ENCODE results near the gene KRTAP26-1.

Gene KRTAP26-1, protein sequence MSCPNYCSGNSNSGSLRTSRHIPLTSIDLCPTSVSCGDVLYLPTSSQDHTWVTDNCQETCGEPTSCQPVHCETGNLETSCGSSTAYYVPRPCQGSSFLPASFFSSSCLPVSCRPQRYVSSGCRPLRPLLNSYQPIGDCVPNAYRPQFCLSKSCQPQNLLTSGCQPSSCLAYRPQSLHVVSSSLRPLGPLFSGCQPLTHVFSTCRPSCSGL

DNA sequence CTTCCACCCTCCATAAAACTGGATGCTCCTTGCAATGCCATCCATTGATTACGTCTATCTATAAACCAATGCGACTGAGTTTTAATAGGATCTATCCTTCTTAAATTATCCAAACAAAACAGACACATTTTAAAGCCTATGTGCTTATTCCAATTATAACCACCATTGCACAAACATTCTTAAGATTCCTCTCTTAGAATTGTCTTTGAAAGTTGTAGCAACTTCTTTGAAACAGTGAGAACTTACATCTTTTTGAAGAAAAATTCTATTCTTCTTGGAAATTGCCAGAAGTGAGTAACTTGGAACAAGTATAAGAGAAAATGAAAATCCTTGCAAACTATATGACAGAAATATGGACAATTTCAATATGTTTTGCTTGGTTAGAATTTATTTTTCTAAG is at the start of gene KRTAP26-1:
KRTAP26-1 (minus strand) TSS at position 101 of the 400 bp plus-strand sequence. CDS start 280 bp downstream, outside the sequence.
- DNase-seq: no peak

DNA sequence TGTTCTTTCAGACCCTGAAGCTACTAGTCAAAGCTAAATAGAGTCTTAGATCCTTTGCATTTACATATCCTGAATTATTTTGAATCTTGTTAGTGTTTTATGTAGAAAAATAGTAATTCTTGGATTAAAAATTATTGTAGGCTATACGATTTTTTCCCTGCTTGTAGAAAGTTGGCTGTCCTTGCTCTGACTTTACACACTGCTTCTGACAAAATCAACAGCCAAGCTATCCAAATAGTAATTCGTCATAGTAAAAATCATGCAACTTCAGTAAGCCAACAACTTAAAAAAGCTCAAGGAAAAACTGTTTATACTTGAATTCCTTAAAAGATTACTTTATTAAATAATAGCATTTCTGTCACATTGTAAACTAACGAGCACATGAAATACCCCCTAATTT is 35.8 kb upstream of the KRTAP26-1 start:
- DNase-seq: no peak

DNA sequence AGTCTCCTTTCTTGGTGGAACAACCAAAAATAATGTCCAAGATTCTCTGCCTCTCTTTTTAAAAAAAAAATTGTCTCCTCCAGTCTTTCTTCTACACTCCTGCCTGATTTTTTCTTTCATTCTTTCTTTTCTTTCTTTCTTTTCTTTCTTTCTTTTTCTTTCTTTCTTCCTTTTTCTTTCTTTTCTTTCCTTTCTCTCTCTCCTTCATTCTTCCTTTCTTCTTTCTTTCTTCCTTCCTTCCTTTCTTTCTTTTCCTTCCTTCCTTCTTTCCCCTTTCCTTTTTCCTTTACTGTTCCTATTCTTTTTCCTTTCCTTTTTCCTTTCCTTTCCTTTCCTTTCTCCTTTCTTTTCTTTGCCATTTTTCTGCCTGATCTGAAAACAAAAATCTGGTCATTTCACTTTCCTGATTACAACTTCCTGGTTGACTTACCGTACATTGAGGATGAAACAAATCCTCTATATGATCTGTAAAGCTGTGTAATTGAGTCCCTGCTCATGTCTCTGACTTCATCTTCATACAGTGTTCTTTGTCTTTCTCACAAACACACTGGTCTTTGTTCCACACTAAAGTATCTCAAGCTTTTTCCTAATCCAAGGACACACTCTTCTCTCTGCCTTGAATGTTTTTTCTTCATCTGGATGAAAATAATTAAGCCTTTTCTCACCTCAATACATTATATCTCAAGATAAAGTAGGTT is 34.3 kb upstream of the KRTAP26-1 start:
- no peak for DNase-seq

DNA sequence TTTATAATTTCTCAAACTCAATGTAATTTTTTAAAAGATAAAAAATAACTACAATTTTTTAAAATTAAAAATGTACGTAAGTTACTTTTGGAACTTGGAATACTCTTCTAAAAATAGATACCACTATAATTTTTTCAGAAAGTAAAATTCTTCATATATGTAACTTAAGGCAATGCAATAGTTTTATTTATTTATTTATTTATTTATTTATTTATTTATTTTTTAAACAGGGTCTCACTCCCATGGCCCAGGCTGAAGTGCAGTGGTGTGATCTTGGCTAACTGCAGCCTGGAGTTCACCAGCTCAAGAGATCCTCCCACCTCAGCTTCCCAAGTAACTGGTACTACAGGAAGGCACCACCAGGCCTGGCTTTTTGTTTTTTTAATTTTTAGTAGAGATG is 31.4 kb upstream of the KRTAP26-1 start:
- no peak for DNase-seq

DNA sequence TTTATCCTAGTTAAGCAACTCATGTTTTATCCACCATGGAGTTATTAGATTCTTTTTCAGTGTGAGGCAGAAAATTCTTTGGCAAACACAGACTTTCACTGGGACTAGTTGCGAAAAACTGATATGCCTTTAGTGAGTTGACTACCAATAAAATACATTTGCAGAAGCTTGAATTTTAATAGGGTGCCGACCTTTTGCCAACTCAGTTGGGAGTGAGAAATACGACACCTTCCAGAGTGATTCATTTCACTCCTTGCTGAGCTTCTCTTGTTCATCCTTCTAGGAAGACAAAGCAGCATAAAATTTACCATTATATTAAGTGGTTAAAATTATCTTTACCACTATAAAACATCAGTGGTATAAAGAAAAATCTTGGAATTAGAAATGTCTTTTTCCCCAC is 29.5 kb upstream of the KRTAP26-1 start:
- DNase-seq: no peak

DNA sequence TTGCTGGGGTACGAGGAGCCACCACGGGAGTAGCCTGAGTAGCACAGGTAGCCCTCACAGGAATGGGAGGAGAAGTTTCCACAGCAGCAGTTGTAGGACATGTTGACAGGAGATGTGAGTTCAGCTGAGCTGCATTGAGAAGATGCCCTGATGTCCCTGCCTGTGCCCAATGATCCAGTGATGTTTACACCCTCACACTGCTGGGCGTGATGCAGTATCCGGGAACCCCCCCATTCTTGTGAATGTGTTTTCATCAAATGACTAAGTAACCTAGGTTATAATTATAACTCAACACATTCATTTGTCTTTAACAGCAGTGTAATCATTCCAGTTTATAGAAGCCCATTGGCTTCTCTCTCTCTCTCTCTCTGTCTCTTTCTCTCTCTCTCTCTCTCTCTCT is 28.4 kb upstream of the KRTAP26-1 start, which contains the start of gene KRTAP23-1:
KRTAP23-1 (minus strand) TSS at position 101 of the 400 bp plus-strand sequence; CDS start at position 101, 0 bp downstream.
- DNase-seq: no peak

DNA sequence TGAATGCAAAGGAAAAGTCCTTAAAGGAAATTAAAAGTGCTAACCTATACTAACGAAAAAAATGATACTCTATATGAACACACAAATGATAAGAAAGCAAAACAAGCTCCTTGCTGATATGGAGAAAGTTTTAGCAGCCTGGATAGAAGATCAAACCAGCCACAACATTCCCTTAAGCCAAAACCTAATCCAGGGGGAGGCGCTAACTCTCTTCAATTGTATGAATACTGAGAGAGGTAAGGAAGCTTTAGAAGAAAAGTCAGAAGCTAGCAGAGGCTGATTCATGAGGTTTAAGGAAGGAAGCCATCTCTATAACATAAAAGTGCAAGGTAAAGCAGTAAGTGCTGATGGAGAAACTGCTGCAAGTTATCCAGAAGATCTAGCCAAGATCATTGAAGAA is 24.9 kb upstream of the KRTAP26-1 start:
- DNase-seq: no peak

DNA sequence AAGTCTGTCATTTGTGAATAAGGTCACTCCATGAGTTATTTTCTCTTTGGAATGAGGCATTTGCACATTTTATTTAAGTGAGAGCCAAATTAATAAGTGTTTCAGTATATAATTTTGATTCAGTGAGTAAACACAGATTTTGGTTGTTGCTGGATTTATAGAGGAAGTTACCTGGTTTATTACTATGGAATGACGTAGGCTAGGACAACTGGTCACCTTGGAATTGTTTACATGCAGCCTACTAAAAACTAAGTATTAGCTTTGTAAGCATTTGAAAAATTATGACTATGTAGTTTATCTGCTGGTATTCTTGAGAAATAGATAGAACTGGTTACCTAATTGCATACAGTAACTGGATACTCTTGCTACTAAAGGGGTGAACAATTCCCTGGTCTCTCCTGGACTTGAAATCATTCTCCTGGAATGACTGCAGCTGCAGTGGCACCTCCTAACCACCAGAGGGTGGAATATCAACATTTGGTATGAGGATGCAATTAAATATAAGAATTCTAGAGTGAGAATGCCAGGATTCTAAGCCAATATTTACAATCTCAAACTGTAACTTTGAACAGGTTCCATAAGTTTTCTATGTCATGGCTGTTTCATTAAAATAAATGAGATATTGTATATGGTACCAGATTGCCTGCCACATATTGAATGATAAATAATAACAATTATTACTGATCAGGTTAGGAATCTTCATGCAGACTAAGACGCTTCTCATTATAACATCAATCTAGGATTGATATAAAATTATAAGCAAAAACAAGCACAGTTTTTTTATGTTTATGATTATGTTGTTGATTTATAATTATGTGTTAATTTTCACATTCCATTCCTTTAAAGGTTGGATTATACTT is 20.8 kb upstream of the KRTAP26-1 start:
- DNase-seq: peak; percentile 37

DNA sequence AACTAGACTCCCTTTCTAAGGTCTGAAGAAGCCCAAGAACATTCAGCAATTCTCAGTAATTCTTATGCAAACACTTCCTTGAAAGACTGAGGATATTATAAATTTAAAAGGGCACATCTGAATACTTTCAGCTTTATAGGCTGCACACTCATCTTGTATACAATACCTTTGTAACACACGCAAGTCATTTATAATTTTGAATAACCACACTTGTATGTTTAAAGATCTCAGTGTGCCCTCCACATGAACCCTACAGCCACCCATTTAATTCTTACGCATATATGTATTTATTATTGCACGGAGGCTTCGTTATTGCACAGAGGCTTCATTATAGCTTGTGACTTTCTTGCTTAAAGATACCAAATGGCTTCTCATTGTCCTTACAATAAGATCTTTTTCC is 18.6 kb upstream of the KRTAP26-1 start:
- DNase-seq: no peak

DNA sequence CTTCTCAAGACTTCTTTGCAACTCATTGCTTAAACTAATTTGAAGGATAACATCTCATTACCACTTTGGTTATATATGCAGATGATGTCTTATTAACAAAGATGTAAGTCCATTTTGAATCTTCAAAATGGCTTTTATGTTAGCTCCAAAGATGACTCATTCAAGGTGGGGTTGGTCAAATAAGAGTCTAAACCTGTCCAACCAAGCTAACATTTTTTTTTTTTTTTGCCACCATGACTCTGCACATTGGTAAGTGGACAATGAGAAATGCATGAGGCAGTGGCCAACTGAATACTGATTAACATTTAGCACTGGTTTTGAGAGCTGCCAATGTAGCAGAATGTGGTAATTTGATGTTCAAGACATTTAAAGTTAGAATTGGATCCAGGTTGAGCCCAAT is 17.7 kb upstream of the KRTAP26-1 start:
- DNase-seq: no peak

DNA sequence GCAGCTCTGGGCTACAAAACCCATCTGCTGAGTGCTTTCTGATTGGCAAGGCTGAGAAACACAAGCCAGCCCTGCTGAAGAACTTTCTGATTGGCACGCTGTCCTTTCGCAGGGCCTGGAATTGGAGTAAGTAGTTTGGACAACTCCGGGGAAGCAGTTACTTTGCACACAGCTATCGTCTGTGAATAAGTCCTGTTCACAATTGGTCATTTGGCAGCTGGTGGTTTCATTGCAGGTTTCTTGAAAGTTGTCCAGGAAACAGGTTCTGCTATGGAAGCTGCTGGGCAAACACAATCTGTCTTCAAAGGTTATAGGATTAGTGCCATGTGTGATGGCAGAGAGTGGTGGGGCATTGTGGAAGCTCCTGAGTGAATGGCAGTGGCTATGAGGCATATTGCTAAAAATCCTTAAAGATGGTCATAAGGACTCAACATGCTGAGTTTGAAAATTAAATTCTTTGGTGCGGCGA is 17.2 kb upstream of the KRTAP26-1 start, which contains the start of gene KRTAP27-1:
KRTAP27-1 (minus strand) TSS at position 419 of the 469 bp plus-strand sequence; CDS start at position 393, 26 bp downstream.
- no peak for DNase-seq

DNA sequence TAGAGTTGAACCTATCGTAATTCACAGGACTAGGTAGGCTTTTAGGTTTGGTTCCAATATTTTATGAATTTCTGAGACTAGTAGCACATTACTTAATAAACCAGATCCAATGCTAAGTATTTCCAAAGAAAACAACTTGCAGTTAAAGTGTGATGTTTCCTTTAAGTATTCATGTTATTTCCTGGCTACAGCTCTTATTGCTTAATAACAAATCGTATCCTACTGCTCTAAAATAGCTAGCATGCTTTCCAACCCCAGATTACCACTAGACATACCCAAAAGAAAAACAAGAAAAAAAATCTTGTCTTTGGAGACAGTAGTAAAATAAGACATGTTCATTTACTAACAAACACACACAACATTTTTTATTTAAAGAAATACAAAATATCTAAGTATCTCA is 16.5 kb upstream of the KRTAP26-1 start:
- DNase-seq: no peak

DNA sequence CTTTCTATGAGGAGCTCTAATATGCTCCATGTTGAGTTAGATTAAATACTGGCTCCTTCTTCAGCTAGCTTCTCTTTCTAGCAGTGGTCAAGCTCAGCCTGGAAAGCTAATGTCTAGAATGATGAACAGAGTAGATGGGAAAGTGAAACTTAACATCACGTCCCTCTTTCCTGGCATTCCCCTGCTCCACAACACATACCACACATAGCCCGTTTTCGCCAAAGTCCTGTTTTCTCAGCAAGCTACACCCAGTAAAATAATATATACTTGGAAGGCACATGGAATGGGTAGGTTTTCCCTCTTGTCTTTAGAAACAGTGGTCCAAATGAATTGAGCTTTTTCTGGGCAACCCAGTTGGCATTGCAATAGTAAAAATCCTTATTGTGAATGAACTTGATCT is 13.6 kb upstream of the KRTAP26-1 start:
- DNase-seq: no peak

DNA sequence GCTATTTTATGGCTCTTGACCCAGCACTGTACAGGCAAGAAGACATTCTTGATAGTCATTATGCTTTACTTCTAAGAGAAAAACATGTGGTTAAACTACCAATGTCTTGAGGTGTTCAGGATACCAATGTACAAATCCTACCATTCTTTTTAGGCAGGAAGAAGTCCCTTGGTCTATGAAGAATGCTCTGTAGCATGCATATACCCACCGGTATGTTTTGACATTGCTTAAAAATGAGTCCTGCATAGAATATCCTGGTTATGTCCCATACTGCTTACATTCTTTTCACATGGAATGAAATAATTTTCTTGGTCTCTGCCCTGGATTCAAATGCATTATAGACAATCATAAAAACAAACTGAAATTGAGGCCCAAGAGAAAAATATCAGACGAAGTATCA is 12.6 kb upstream of the KRTAP26-1 start:
- no peak for DNase-seq

DNA sequence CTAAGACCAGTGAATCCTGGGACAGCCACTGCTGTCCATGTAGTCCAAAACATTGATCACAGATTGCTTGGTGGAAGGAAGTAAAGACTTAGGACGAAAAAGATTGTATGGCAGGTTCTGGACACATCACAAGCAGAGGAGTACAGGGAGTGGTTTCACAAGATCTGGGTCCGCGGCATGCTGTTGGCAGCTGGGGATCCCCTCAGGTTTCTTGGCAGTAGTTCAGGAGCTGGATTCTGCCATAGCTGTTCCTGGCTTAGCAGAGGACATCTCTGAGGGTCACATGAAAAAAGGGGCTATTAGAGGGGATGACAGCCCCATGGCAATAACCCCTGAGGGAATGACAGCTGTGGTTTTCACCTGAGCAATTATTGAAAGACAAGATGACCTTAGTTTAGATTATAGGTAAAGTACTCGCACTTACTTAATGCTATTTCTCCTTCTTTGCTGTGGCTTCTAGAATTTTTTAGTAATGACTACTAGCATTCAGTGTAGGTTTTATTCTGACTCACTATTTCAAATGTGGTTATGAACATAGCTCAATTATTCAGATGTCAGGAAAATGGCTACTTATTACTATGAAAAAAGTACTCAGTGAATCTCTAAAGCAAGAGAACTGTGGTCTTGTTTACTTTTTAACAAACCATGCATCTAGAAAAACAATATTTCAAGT is 9.2 kb upstream of the KRTAP26-1 start:
- no peak for DNase-seq

DNA sequence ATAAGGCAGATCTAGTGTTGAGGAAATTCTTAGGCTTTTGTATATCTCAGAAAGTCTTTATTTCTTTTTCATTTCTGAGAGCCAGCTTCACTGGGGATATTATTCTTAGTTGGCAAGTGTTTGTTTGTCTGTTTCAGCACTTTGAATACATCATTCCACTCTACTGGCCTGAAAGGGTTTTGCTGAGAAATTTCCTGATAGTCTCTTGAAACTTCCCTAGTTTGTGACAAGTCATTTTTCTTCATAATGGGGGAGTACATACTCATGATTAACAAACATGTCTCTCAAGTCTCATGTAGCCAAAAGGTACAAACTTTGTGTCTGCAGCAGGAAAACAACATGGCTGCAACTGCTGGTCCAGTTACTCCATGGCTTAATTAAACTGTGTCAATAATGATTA is 6.3 kb upstream of the KRTAP26-1 start:
- DNase-seq: no peak

DNA sequence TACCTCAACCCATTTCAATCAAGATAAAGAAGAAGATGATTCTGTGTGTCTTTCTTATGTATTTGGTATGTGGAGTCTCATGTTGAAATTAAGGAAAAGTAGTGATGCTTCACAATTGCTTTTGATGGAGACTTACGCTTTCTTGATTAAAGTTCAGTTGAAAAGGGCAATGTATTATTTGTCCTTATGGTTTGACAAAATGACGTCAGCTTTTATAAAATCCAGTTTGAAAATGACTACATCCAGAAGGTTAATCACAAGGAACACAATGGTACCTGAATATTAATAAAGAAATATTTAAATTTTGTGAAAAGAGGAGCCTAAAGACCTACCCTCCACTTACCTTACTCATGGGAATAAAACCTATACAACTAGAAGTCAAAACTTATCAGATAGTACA is 4.4 kb downstream of the KRTAP26-1 start:
- DNase-seq: no peak

DNA sequence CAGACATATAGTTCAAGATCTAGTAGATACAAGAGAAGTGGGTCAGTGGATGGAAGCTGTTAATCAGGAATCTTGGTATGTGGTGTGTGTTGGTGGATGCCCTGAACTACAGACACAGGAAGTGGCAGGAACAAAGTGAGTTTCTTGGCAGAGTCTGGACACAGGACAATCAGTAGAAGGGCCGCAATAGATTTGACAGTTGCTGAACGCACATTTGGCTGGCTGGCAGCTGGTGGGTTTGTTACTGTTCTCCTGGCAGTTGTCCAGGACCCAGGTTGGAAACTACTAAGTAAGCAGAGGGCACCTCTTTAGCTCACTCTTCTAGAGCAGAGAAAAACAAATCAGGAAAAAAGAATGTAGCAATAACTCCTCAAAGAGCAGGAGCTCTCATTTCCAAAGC is 13.2 kb downstream of the KRTAP26-1 start:
- DNase-seq: no peak

DNA sequence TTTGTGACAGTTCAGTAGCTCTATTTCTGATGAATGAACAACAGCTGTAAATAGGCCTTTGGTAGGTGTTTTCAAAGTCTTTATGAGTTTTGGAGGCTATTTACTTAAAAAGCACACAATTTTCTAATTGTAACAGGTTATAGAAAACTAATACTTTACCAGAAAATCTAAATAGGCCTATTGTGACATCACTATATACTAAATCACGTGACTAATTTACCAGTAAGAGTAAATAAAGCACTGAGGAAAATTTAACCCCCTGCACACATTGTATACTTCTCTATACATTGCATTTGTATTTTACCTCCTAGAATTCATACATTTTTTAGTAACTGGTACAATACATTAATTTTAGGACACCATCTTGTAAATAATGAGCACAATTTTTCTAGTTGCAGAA is 15.0 kb downstream of the KRTAP26-1 start:
- DNase-seq: no peak

DNA sequence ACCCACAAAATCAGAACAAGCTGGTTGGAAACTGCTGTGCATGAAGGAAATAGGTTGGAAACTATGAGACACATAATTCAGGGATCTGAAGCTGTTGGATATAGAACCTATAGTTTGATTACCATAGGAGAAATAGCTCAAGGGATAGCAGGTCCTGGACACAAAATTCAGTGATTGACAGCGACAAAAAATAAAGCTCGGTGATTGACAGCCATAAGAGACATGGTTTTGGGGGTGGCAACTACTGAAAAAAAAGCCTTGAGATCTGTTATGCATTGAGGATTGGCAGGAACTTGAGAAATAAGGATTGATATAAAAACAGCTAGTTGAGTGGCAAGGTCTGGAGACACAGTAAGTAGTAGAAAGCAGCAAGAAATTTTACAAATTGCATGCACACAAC is 30.9 kb downstream of the KRTAP26-1 start, which contains the start of gene KRTAP25-1:
KRTAP25-1 (minus strand) TSS at position 300 of the 400 bp plus-strand sequence; CDS start at position 276, 24 bp downstream.
- no peak for DNase-seq

DNA sequence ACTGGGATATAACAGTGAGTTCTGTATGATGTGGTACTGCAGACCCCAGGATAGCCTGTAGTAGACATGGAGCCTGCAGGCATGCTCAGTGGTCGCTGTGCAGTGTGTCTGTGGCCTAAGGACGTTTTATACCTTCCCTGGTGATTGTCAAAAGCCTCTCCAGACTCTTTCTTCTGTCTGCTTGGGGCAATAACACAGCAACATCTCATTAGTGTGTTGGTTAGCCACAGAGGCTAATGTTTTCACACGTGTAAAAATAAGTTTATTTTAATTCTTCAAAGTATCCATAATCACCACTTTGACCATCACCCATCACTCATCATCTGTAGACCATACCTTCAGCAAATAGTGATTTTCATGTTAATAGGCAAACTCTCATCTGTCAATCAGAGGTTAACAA is 37.3 kb downstream of the KRTAP26-1 start, which contains the start of gene KRTAP24-1:
KRTAP24-1 (minus strand) TSS at position 101 of the 400 bp plus-strand sequence; CDS start at position 83, 18 bp downstream.
- DNase-seq: no peak

DNA sequence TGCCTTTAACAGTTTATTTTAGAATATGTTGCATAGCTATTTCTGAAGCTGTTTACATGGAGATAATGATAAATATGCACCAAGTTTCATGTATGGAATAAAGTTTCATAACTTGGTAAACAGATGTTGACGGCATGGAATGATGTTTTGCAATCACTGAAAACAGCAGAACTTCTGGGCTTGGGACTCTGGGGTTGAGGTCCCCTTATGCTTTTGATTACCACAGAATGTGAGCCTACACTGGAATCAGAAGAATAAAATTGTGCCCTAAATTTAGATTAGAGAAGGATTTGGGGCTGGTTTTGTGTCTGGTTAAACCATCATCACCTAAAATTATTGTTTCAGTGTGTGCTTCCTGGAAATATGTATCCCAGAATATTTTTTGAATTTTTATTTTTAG is 48.5 kb downstream of the KRTAP26-1 start:
- no peak for DNase-seq

DNA sequence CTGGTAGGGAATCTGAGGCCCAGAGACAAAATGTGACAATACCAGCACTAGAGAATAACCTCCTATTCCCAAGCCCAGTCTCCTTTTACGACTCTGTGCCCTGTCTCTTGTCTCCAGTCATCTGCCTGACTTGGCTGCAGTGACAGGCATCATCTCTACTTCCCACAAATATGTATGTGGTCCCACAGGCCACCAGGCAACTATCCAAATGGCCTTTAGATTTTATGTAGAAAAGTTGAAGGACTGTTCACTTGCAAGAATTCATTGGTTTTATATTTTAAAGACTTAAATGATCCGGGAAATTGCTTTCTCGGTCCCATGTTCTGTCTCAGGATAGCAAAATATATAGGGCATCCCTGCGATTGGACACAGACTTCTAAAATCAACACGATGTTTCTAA is 49.0 kb downstream of the KRTAP26-1 start:
- DNase-seq: no peak
